Ectodermal cell (in vitro differentiated cells): Measurements from ENCODE around the gene CALML4.
"Not testable (repeated sequence)": the region's sequence is repeated elsewhere in the genome, so short reads cannot be mapped to it uniquely, and the experiment has no call there.

Source experiments
- H3K27ac ChIP-seq: 2 replicates; pipeline ENCODE4 v1.7.0; 2013; ENCODE audit warnings: mild to moderate bottlenecking, low read depth, low read length; ENCODE audit not compliant: insufficient read depth, poor library complexity, severe bottlenecking
- H3K27me3 ChIP-seq: 2 replicates; pipeline ENCODE4 v1.7.0; 2013; ENCODE audit warnings: mild to moderate bottlenecking, low read length; ENCODE audit not compliant: insufficient read depth, control insufficient read depth, poor library complexity, severe bottlenecking
- H3K36me3 ChIP-seq: one replicate; pipeline ENCODE4 v1.7.0; 2013; ENCODE audit warnings: low read length; ENCODE audit not compliant: control insufficient read depth, insufficient read depth
- H3K4me1 ChIP-seq: one replicate; pipeline ENCODE4 v1.7.0; 2013; ENCODE audit warnings: low read length; ENCODE audit not compliant: control insufficient read depth, insufficient read depth
- H3K4me3 ChIP-seq: 2 replicates; pipeline ENCODE4 v1.7.0; 2013; ENCODE audit warnings: low read depth, low read length, control low read depth; ENCODE audit not compliant: insufficient read depth
- H3K9me3 ChIP-seq: 2 replicates; pipeline ENCODE4 v1.7.0; 2013; ENCODE audit warnings: mild to moderate bottlenecking, low read length, moderate library complexity; ENCODE audit not compliant: control insufficient read depth
- WGBS, 2 experiments: methylation state at CpG; one replicate each; pipeline ENCODE4 v1.1.7; 2013; ENCODE audit warnings: missing lambda C conversion rate in 2 of 2; 5-methylcytosine and 5-hydroxymethylcytosine counted together

Gene CALML4

DNA sequence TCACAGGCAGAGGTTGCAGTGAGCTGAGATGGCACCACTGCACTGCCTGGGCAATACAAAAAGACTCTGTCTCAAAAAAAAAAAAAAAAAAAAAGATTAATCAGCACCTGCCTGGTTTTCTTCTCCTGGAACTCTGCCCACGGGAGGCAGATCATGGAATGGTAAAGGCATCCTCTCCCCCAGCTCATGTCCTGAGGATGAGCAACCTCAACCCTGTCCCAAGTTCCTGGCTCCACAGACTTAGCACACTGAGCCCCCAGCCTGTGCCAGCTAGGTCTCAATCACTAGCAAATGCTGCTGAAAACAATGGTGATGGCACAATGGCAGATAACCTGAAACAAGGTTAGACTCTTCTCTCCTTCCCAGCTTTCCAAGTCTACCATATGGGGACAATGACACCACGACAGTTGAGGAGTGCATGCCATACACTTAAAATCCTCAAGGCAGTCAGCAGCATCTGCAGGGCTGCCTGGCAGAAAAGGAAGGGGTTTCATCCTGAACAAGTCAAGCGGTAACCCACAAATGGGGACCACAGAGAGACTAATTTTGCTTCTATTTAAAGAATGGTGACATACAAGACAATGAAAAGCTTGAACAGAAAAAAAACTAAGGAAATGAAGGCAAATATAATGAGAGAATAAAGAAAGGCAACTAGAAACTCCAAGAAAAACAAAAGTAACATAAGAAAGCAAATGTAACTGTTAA is 19.6 kb upstream of the CALML4 start:
- Histone ChIP-seq H3K4me1 (peaks cover 6% of the 10 kb centered on the region), H3K9me3 (no peaks in the 10 kb centered on the region), H3K27ac (no peak overlapping the region), H3K4me3 (no peak overlapping the region), H3K36me3 (peaks cover 7% of the 10 kb centered on the region), H3K27me3 (no peaks in the 10 kb centered on the region)
- WGBS, 2 experiments: 90 to 96% methylated on average over 3 of the region's 3 CpGs

DNA sequence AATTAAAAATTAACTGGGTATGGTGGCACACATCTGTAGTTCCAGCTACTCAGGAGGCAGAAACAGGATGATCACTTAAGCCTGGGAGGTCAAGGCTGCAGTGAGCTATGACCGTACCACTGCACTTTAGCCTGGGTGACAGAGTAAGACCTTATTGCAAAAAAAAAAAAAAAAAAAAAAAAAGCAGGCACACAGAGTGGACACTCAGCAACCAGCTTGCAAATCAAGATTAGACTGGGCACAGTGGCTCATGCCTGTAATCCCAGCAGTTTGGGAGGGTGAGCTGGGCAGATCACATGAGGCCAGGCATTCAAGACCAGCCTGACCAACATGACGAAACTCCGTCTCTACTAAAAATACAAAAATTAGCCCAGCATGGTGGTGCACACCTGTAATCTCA is 19.0 kb upstream of the CALML4 start:
- no peak overlapping the region for H3K4me3 ChIP-seq

DNA sequence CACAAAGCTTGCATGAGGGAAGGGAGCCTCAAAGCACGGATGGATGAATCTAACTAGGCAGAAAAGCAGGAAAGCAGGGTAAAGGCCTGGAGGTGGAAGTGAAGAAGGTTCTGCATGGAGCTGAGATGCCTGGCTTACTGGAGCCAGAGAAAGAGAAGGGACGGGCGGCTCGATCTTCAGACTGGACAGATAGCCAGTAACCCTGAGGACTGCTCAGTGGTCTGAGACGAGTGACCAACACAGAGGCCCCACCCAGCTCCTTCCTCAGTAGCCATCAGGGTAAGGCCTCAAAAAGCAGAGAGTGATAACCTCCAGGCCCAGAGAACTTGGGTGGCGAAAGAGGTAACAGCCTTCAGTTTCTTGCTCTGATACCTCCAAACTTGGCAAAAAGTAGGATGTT is 18.0 kb upstream of the CALML4 start:
- WGBS, 2 experiments: 96 to 97% methylated on average over 6 of the region's 6 CpGs
- Histone ChIP-seq H3K9me3 (no peaks in the 10 kb centered on the region), H3K36me3 (peaks cover 14% of the 10 kb centered on the region), H3K27ac (no peak overlapping the region), H3K27me3 (no peaks in the 10 kb centered on the region), H3K4me3 (no peak overlapping the region), H3K4me1 (peaks cover 6% of the 10 kb centered on the region)

More for the DNA sequence above, 19.0 kb upstream of the CALML4 start:
- Histone ChIP-seq H3K36me3 (peaks cover 7% of the 10 kb centered on the region), H3K4me1 (peaks cover 6% of the 10 kb centered on the region), H3K27me3 (no peaks in the 10 kb centered on the region), H3K27ac (no peak overlapping the region), H3K9me3 (no peaks in the 10 kb centered on the region)
- WGBS, 2 experiments: 78 to 82% methylated on average over 3 of the region's 3 CpGs

DNA sequence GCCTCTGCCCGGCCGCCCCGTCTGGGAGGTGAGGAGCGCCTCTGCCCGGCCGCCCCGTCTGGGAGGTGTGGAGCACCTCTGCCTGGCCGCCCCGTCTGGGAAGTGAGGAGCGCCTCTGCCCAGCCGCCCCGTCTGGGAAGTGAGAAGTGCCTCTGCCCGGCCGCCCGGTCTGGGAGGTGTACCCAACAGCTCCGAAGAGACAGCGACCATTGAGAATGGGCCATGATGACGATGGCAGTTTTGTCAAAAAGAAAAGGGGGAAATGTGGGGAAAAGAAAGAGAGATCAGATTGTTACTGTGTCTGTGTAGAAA is 17.3 kb upstream of the CALML4 start:
- 90 to 93% methylated on average over 18 of the region's 18 CpGs for WGBS, 2 experiments

DNA sequence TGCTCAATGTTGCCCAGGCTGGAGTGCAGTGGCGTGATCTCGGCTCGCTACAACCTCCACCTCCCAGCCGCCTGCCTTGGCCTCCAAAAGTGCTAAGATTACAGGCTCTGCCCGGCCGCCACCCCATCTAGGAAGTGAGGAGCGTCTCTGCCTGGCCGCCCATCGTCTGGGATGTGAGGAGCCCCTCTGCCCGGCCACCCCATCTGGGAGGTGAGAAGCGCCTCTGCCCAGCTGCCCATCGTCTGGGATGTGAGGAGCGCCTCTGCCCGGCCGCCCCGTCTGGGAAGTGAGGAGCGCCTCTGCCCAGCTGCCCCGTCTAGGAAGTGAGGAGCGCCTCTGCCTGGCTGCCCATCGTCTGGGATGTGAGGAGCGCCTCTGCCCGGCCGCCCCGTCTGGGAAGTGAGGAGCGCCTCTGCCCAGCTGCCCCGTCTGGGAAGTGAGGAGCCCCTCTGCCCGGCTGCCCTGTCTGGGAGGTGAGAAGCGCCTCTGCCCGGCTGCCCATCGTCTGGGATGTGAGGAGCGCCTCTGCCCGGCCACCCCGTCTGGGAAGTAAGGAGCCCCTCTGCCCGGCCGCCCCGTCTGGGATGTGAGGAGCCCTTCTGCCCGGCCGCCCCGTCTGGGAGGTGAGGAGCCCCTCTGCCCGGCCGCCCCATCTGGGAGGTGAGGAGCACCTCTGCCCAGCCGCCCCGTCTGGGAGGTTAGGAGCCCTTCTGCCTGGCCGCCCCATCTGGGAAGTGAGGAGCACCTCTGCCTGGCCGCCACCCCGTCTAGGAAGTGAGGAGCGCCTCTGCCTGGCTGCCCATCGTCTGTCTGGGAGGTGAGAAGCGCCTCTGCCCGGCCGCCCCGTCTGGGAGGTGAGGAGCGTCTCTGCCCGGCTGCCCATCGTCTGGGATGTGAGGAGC is 16.6 kb upstream of the CALML4 start:
- 91% methylated on average over 55 of the region's 55 CpGs for WGBS, 2 experiments
- H3K36me3 ChIP-seq: peaks cover 25% of the 10 kb centered on the region
- H3K4me1 ChIP-seq, H3K27me3 ChIP-seq, H3K27ac ChIP-seq, H3K4me3 ChIP-seq, H3K9me3 ChIP-seq: not testable (repeated sequence)

More for the DNA sequence above, 17.3 kb upstream of the CALML4 start:
- not testable (repeated sequence) for H3K4me3 ChIP-seq, H3K27ac ChIP-seq, H3K27me3 ChIP-seq, H3K9me3 ChIP-seq, H3K4me1 ChIP-seq
- H3K36me3 ChIP-seq: peaks cover 19% of the 10 kb centered on the region

DNA sequence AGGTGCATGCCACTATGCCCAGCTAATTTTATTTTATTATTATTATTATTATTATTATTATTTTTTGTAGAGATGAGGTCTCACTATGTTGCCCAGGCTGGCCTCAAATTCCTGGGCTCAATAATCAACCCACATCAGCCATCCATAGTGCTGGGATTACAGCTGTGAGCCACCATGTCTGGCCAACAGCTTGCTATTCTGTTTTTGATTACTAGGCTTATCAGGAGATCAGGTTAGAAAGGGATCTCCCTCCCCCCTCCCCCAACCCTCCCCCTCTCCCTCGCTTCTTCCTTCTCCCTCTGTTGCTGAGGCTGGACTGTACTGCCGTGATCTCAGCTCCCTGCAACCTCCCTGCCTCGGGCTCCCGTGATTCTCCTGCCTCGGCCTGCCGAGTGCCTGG is 15.8 kb upstream of the CALML4 start:
- H3K27me3 ChIP-seq: no peaks in the 10 kb centered on the region
- WGBS, 2 experiments: 94 to 96% methylated on average over 5 to 6 of the region's 6 CpGs
- peaks cover 27% of the 10 kb centered on the region for H3K36me3 ChIP-seq
- no peaks in the 10 kb centered on the region for H3K4me1 ChIP-seq
- H3K27ac ChIP-seq: no peak overlapping the region
- H3K4me3 ChIP-seq: no peak overlapping the region
- no peaks in the 10 kb centered on the region for H3K9me3 ChIP-seq

DNA sequence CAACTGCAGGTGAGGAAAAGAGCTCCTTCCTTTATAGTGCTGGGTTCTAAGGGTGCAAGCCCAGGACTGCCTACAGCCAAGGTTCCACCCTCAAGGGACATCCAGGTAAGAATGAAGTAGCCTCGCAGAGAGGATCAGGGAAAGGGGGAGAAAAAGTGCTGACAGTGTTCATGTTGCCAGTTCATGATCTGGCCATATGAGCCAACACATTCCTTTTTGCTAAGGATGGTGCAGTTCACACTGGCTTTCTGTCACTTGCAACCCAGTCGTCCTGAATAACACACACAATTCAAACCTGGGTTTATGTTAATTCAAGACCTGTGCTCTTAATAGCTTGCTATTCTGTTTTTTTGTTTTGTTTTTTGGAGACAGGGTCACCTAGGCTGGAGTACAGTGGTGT is 15.4 kb upstream of the CALML4 start:
- Histone ChIP-seq H3K4me3 (no peak overlapping the region), H3K9me3 (no peaks in the 10 kb centered on the region), H3K36me3 (peaks cover 27% of the 10 kb centered on the region), H3K4me1 (no peaks in the 10 kb centered on the region), H3K27me3 (no peaks in the 10 kb centered on the region), H3K27ac (no peak overlapping the region)
- WGBS, 2 experiments: 92 to 94% methylated on average over 2 of the region's 2 CpGs

DNA sequence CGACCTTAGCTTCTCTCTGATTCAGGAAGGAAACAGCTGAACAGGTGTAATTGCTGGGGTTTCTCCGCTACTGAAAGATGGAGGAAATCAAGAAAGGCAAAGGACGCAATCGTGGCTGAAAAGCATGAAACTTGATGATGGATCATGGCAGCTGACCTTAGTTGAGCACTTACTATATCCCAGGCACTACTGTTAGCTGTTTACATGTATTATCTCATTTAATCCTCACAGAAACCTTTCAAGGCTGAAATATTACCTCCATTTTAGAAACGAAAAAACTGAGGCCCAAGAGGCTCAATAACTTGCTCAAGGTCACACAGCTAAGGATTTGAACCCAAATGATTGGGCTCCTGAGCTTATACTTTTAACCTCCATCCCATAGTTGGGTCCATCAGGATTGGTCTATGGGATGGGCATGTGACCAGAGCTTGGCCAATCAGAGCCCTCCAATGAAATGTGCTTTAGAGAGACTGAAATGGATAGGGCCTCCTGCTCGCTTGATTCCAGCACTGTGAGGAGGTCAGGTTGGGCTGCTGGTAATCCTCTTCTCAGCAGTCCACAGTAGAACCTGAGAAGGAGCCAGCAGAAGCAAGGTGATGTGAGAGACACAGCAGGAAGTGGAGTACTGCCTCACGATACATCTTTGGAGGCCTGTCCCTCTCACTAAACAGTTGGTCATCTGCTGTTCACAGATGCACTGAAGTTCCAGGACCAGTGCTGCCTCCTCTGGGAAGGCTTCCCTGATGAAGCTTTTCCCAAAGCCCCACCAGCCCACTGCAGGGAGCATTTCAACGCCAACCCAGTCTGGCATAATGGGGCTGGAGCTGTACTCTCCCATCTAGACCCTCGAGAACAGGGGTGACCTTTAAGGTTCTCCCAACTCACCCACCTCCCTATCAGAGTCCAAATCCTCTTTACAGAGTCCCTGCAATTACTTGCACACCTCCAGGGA is 14.0 kb upstream of the CALML4 start:
- H3K27ac ChIP-seq: no peak overlapping the region
- 95 to 96% methylated on average over 9 of the region's 9 CpGs for WGBS, 2 experiments
- H3K4me3 ChIP-seq: no peak overlapping the region
- no peaks in the 10 kb centered on the region for H3K27me3 ChIP-seq
- H3K9me3 ChIP-seq: no peaks in the 10 kb centered on the region
- peaks cover 27% of the 10 kb centered on the region for H3K36me3 ChIP-seq
- H3K4me1 ChIP-seq: no peaks in the 10 kb centered on the region

DNA sequence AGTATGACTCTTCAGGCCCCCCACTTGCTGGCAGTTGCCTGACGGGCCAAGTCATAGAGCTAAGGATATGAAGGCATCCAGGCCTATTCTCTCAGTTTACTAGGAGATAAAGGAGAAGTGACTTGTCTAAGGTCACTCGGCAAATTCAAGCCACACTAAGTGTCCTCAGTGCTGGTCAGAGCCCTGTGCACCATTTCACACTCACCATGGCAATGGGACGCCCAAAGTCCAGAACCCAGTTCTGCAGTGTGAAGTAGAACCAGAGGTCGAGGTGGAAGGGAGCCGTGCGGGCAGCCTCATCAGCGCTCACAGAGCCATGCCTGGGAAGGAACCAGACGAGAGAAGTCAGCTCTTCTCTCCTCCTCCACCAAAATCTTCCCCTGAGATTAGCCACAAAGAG is 13.2 kb upstream of the CALML4 start:
- no peak overlapping the region for H3K4me3 ChIP-seq
- WGBS, 2 experiments: 92 to 94% methylated on average over 8 of the region's 8 CpGs
- H3K9me3 ChIP-seq: no peaks in the 10 kb centered on the region
- no peak overlapping the region for H3K27ac ChIP-seq
- H3K4me1 ChIP-seq: no peaks in the 10 kb centered on the region
- no peaks in the 10 kb centered on the region for H3K27me3 ChIP-seq
- peaks cover 22% of the 10 kb centered on the region for H3K36me3 ChIP-seq

DNA sequence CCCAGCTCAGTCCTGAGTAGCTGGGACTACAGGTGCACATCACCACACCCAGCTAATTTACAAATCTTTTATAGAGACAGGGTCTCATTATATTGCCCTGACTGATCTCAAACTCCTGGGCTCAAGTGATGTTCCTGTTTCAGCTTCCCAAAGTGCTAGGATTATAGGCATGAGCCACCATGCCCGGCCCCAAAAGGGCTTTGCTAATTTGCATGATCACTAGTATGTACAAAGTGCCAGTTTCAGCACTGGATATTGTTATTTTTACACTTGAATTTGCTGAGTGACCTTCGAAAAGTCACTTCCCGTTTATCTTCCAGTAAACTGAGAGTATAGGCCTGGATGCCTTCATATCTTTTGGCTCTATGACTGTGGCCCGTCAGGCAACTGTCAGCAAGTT is 12.2 kb upstream of the CALML4 start:
- Histone ChIP-seq H3K4me1 (no peaks in the 10 kb centered on the region), H3K27me3 (no peaks in the 10 kb centered on the region), H3K36me3 (peaks cover 19% of the 10 kb centered on the region), H3K4me3 (no peak overlapping the region), H3K27ac (no peak overlapping the region), H3K9me3 (no peaks in the 10 kb centered on the region)
- 91 to 96% methylated on average over 4 of the region's 4 CpGs for WGBS, 2 experiments
